GM19468 (cell line): ENCODE data around the gene GSG1L.
"Not testable (repeated sequence)": the region's sequence is repeated elsewhere in the genome, so short reads cannot be mapped to it uniquely, and the experiment has no call there.

Experiments used
- ATAC-seq: cut with Tn5 transposase; IDR thresholded peaks from one replicate; pipeline ENCODE4 v1.9.1; 2021; ENCODE audit warnings: mild to moderate bottlenecking, moderate library complexity, moderate number of reproducible peaks; ENCODE audit not compliant: unreplicated experiment; ENCODE audit errors: extremely low read depth

Gene GSG1L

GRCh38 chr16:27749946-27750345 is 313.6 kb downstream of the GSG1L start:
- no peak for ATAC-seq

DNA sequence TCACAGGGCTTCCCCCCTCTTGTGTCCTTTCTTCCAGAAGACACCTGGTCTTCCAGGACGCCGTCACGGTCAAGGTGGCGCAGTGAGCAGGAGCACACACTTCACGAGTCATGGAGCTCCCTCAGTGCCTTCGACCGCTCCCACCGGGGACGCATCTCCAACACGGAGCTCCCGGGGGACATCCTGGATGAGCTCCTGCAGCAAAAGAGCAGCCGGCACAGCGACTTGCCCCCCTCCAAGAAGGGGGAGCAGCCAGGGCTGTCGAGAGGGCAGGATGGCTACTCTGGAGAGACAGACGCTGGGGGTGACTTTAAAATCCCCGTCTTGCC is 314.0 kb downstream of the GSG1L start:
- ATAC-seq: no peak

GRCh38 chr16:27748868-27749546 is 314.5 kb downstream of the GSG1L start:
- no peak for ATAC-seq

- ATAC-seq: no peak
Observed at GRCh38 chr16:27747946-27748345, 315.6 kb downstream of the GSG1L start.

GRCh38 chr16:27746076-27746855 is 317.2 kb downstream of the GSG1L start:
- no peak for ATAC-seq

DNA sequence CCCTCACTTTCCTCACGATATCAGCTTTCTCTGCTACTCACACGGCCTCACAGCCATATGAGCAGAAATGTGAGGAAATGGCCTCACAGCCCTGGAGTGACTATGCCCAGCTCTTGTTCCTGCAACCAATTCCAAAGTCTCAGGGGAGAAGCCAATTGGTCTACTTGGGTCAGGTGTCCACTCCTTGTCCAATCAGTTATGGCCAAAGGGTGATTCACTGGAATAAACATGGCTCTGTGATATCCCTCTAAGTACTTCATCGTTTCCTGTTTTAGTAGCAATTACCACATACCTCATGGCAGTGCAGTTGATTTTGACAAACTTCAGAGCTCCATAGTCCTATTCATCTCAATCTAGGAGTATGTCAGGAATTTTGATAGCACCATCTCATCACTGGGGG is 318.2 kb downstream of the GSG1L start:
- no peak for ATAC-seq

- no peak for ATAC-seq
Observed at GRCh38 chr16:27743963-27744362, 319.6 kb downstream of the GSG1L start.

- ATAC-seq: not testable (repeated sequence)
Observed at GRCh38 chr16:27743001-27743400, 320.5 kb downstream of the GSG1L start.

- ATAC-seq: no peak
Observed at GRCh38 chr16:27742333-27742732, 321.2 kb downstream of the GSG1L start.

- ATAC-seq: no peak
Observed at GRCh38 chr16:27740496-27741201, 322.9 kb downstream of the GSG1L start.

GRCh38 chr16:27739606-27740357 is 323.7 kb downstream of the GSG1L start:
- ATAC-seq: no peak

DNA sequence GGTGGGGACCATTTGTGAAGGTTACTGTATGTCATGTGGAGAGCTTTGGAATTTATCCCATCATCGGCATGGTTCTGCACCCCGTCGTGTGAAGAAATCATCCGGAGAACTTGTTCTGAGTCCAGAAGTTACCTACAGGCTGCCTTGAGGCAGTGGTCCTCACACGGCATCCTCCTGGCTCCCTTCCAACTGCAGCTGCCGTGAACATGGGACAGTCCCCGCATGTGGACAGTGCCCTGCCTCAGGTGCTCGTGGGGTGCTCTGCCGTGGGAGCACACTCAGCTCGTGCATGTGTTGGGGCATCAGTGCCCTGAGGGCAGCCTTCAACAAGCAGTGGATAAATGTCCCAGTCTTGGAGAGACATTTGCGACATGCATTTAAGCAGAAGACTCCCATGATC is 324.9 kb downstream of the GSG1L start:
- ATAC-seq: no peak
